CD14-positive monocyte (primary cell): ENCODE measurements around the gene GRK6. TPM values are rescaled to one million over a fixed set of nuclear protein-coding genes. Genes with fewer than 3 reads are reported as not detected.
A peak's percentile ranks its signal among the peaks of the same experiment; 100 is the strongest.

Source experiments
- DNase-seq, 3 donors: peaks; one replicate each; pipeline ENCODE4 v3.0.0-alpha.2; 2011 to 2022
- H2AFZ ChIP-seq: 2 replicates; pipeline ENCODE4 v1.6.0; 2012; ENCODE audit warnings: mild to moderate bottlenecking, low read depth, low read length, inconsistent platforms; ENCODE audit not compliant: insufficient read depth, poor library complexity, severe bottlenecking
- H3K27ac ChIP-seq, 2 donors: 1 replicate in 1 of 2; 2 replicates in 1 of 2; pipeline ENCODE4 v1.5.1; 2012 to 2013; ENCODE audit warnings: low read length in 2 of 2, control low read depth in 1 of 2, inconsistent platforms in 1 of 2, low read depth in 1 of 2, mild to moderate bottlenecking in 1 of 2
- H3K27me3 ChIP-seq, 2 donors: one replicate each; pipeline versions ENCODE4 v1.6.0 to v1.6.1; 2011 to 2013; ENCODE audit warnings: low read length in 2 of 2; ENCODE audit not compliant: control insufficient read depth in 2 of 2, insufficient read depth in 2 of 2
- H3K36me3 ChIP-seq, 2 donors: replicated peaks in 1 of 2; 1 replicate in 1 of 2; 2 replicates in 1 of 2; pipeline versions ENCODE4 v1.5.1 to v1.6.1; 2012 to 2013; ENCODE audit warnings: low read length in 2 of 2, control low read depth in 1 of 2, inconsistent platforms in 1 of 2, mild to moderate bottlenecking in 1 of 2; ENCODE audit not compliant: insufficient read depth in 2 of 2, control insufficient read depth in 1 of 2
- H3K4me1 ChIP-seq, 2 donors: 1 replicate in 1 of 2; 2 replicates in 1 of 2; pipeline versions ENCODE4 v1.5.1 to v1.6.1; 2012 to 2013; ENCODE audit warnings: low read length in 2 of 2, control low read depth in 1 of 2, inconsistent platforms in 1 of 2, mild to moderate bottlenecking in 1 of 2, moderate library complexity in 1 of 2; ENCODE audit not compliant: insufficient read depth in 2 of 2, control insufficient read depth in 1 of 2
- H3K4me2 ChIP-seq: replicated peaks from 2 replicates; pipeline ENCODE3; 2012; ENCODE audit warnings: low read length, moderate library complexity, mild to moderate bottlenecking; ENCODE audit not compliant: poor library complexity, severe bottlenecking; ENCODE audit errors: extremely low read depth
- H3K4me3 ChIP-seq, 3 experiments: fragments of 200-600 bp in 1 of 3; sonication (generic) in 1 of 3; replicated peaks in 1 of 3; 1 replicate in 2 of 3; 2 replicates in 1 of 3; pipeline ENCODE4 v1.5.1; 2011 to 2013; ENCODE audit warnings: low read length in 3 of 3, mild to moderate bottlenecking in 3 of 3, control low read depth in 2 of 3, low read depth in 2 of 3, inconsistent platforms in 1 of 3, moderate library complexity in 1 of 3
- H3K79me2 ChIP-seq: 2 replicates; pipeline ENCODE4 v1.6.0; 2012; ENCODE audit warnings: mild to moderate bottlenecking, control low read depth, inconsistent platforms, low read length, moderate library complexity; ENCODE audit not compliant: insufficient read depth
- H3K9ac ChIP-seq: 2 replicates; pipeline ENCODE4 v1.6.0; 2017; ENCODE audit warnings: low read length, mild to moderate bottlenecking; ENCODE audit not compliant: insufficient read depth, poor library complexity, severe bottlenecking
- H3K9me3 ChIP-seq, 2 donors: replicated peaks in 1 of 2; 1 replicate in 1 of 2; 2 replicates in 1 of 2; pipeline versions ENCODE4 v1.5.1 to v1.6.1; 2012 to 2013; ENCODE audit warnings: low read length in 2 of 2, control low read depth in 1 of 2; ENCODE audit not compliant: control insufficient read depth in 1 of 2, insufficient read depth in 1 of 2
- H4K20me1 ChIP-seq: 2 replicates; pipeline ENCODE4 v1.6.0; 2012; ENCODE audit warnings: mild to moderate bottlenecking, low read length, control low read depth, moderate library complexity; ENCODE audit not compliant: insufficient read depth
- H3K27ac Mint-ChIP-seq, 7 donors: one replicate each; pipeline ENCODE4 v1.8.0; 2020; ENCODE audit warnings: mild to moderate bottlenecking in 7 of 7, mixed read lengths in 7 of 7, moderate library complexity in 6 of 7, inconsistent platforms in 2 of 7
- H3K27me3 Mint-ChIP-seq, 3 donors: one replicate each; pipeline ENCODE4 v1.8.0; 2021 to 2022; ENCODE audit warnings: low read depth in 3 of 3, mild to moderate bottlenecking in 3 of 3, mixed read lengths in 3 of 3, moderate library complexity in 3 of 3, inconsistent platforms in 1 of 3
- H3K36me3 Mint-ChIP-seq, 2 donors: one replicate each; pipeline ENCODE4 v1.8.0; 2020; ENCODE audit warnings: mixed read lengths in 2 of 2, inconsistent platforms in 1 of 2, mild to moderate bottlenecking in 1 of 2
- H3K4me1 Mint-ChIP-seq: one replicate; pipeline ENCODE4 v1.8.0; 2020; ENCODE audit warnings: mild to moderate bottlenecking, mixed read lengths
- H3K4me3 Mint-ChIP-seq, 2 donors: one replicate each; pipeline ENCODE4 v1.8.0; 2020; ENCODE audit warnings: mild to moderate bottlenecking in 2 of 2, mixed read lengths in 2 of 2, moderate library complexity in 1 of 2
- H3K9me3 Mint-ChIP-seq, 7 donors: one replicate each; pipeline ENCODE4 v1.8.0; 2020 to 2022; ENCODE audit warnings: mixed read lengths in 7 of 7, mild to moderate bottlenecking in 6 of 7, moderate library complexity in 6 of 7, inconsistent platforms in 2 of 7
- CTCF ChIP-seq: fragments of 200-600 bp; IDR thresholded peaks from one replicate; pipeline ENCODE4 v1.8.0; 2022; ENCODE audit warnings: antibody characterized with exemption, mild to moderate bottlenecking
- WGBS: methylation state at CpG from one replicate; pipeline ENCODE4 v1.1.5; 2013; ENCODE audit warnings: missing lambda C conversion rate; ENCODE audit not compliant: insufficient coverage; 5-methylcytosine and 5-hydroxymethylcytosine counted together
- intact Hi-C, 2 donors: fragments of 100-400 bp; cut with micrococcal nuclease; formaldehyde crosslinking; loops; one replicate each; pipeline versions ENCODE4 v1.15.0 to v1.15.1; 2023
- polyA plus RNA-seq, 3 donors: library from polyadenylated mRNA; depleted of rRNA in 1 of 3; unstranded in 2 of 3; stranded (reverse) in 1 of 3; fragments of 300-500 nt in 2 of 3; fragments of >200 nt in 1 of 3; fragmentation: Illumina TruSeq in 2 of 3; gene quantifications; 1 replicate in 2 of 3; 2 replicates in 1 of 3; pipeline ENCODE4 v1.2.3, GENCODE V29; 2012 to 2021

GRK6 gene
- polyA plus RNA-seq, 3 donors, result 41.6 to 101 (median 63.4) TPM

DNA sequence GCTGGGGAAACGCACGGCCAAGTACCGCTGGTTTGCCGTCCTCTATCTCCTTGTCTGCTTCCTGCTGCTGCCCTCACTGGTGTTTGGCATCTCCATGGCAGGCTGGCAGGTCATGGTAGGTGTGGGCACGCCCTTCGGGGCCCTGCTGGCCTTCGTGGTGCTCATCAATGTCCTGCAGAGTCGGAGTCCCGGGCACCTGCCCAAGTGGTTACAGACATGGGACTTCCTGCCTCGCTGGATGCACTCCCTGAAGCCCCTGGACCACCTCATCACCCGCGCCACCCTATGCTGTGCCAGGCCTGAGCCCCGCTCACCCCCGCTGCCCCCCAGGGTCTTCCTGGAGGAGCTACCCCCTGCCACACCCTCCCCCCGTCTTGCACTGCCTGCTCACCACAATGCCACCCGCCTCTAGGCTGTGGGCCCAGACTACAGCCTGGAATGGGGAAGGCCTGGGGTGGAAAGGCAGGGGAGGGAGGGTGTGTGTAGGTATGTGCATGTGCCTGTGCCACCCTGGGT is 28.5 kb upstream of the GRK6 start:
- Mint-ChIP-seq H3K27me3 (peaks cover 34 to 44% (median 38%) of the 10 kb centered on the region in 3 donors), H3K27ac (no peak overlapping the region), H3K4me3 (no peak overlapping the region), H3K9me3 (peaks cover 0 to 14% (median 4%) of the 10 kb centered on the region in 7 donors), H3K4me1 (peaks cover 24% of the 10 kb centered on the region), H3K36me3 (peaks cover 4 to 7% of the 10 kb centered on the region in 2 donors)
- Histone ChIP-seq H3K4me2 (no peak overlapping the region), H3K36me3 (no peaks in the 10 kb centered on the region), H3K79me2 (no peaks in the 10 kb centered on the region), H3K4me3 (no peak overlapping the region), H4K20me1 (peaks cover 6% of the 10 kb centered on the region), H3K9ac (no peak overlapping the region), H3K9me3 (peaks cover 0 to 12% of the 10 kb centered on the region in 2 donors), H2AFZ (no peak overlapping the region), H3K4me1 (peaks cover 24 to 25% of the 10 kb centered on the region in 2 donors), H3K27ac (no peak overlapping the region), H3K27me3 (peaks cover 19 to 36% of the 10 kb centered on the region in 2 donors)
- DNase-seq, result no peak
- no peak for TF ChIP-seq CTCF
- intact Hi-C loops, result no loop called here
- 88% methylated on average over 9 of the region's 16 CpGs for WGBS

- Histone ChIP-seq H3K9me3 (peaks cover 0 to 12% of the 10 kb centered on the region in 2 donors), H3K4me3 (no peak within 1 kb of the TSS), H4K20me1 (peaks cover 11% of the 10 kb centered on the region), H2AFZ (no peak within 1 kb of the TSS), H3K27me3 (peaks cover 26 to 43% of the 10 kb centered on the region in 2 donors), H3K27ac (no peak within 1 kb of the TSS), H3K9ac (no peak within 1 kb of the TSS), H3K4me1 (peaks cover 32 to 33% of the 10 kb centered on the region in 2 donors), H3K36me3 (no peaks in the 10 kb centered on the region), H3K4me2 (no peak within 1 kb of the TSS), H3K79me2 (no peaks in the 10 kb centered on the region)
- Mint-ChIP-seq H3K27ac (no peak within 1 kb of the TSS), H3K27me3 (peaks cover 40 to 59% (median 50%) of the 10 kb centered on the region in 3 donors), H3K4me3 (peak within 1 kb of the TSS in 1 of 2 donors; percentile 87), H3K36me3 (peaks cover 6 to 8% of the 10 kb centered on the region in 2 donors), H3K4me1 (peaks cover 25% of the 10 kb centered on the region), H3K9me3 (peaks cover 0 to 17% (median 5%) of the 10 kb centered on the region in 7 donors)
- DNase-seq, result no peak
- no peak for TF ChIP-seq CTCF
- intact Hi-C loops, result loop anchor here in 1 of 2 donors (5.0 kb wide), 1 partner anchor 97 kb away; the partner anchor contains the start of gene PDLIM7
- 74% methylated on average over 88 of the region's 92 CpGs for WGBS
Measured at GRCh38 chr5:177399997-177400868, 26.2 kb upstream of the GRK6 start, which contains the start of gene PFN3. Gene PFN3, minus strand, starts transcription at chr5:177400661. Its CDS starts 85 bp downstream, at chr5:177400576.
